ES-I3 (cell line): ENCODE data around the gene ZNF423.
"Not testable (repeated sequence)": the region's sequence is repeated elsewhere in the genome, so short reads cannot be mapped to it uniquely, and the experiment has no call there.

ENCODE experiments used
- H3K36me3 ChIP-seq: 2 replicates; pipeline ENCODE4 v1.6.1; 2013; ENCODE audit warnings: mild to moderate bottlenecking, low read length, control low read depth, moderate library complexity; ENCODE audit not compliant: insufficient read depth
- H3K4me1 ChIP-seq: 2 replicates; pipeline ENCODE4 v1.6.1; 2013; ENCODE audit warnings: mild to moderate bottlenecking, control low read depth, low read length; ENCODE audit not compliant: insufficient read depth
- H3K9ac ChIP-seq: 2 replicates; pipeline ENCODE4 v1.6.1; 2013; ENCODE audit warnings: low read depth, mild to moderate bottlenecking, low read length, moderate library complexity
- H3K9me3 ChIP-seq: 2 replicates; pipeline ENCODE4 v1.6.1; 2013; ENCODE audit warnings: mild to moderate bottlenecking, low read length, moderate library complexity; ENCODE audit not compliant: control insufficient read depth, insufficient read depth

The ZNF423 gene

GRCh38 chr16:49583911-49584310 lies 272.0 kb downstream of the ZNF423 start:
- no peaks in the 10 kb centered on the region for H3K36me3 ChIP-seq

GRCh38 chr16:49581630-49582298 lies 274.1 kb downstream of the ZNF423 start:
- Histone ChIP-seq H3K36me3 (no peaks in the 10 kb centered on the region), H3K9me3 (no peaks in the 10 kb centered on the region), H3K4me1 (peaks cover 4% of the 10 kb centered on the region; the same call in 1 of the 2 replicates), H3K9ac (no peak overlapping the region)

More at GRCh38 chr16:49583911-49584310, 272.0 kb downstream of the ZNF423 start:
- Histone ChIP-seq H3K4me1 (peaks cover 14% of the 10 kb centered on the region; the same call in 1 of the 2 replicates), H3K9me3 (no peaks in the 10 kb centered on the region), H3K9ac (no peak overlapping the region)

- H3K36me3 ChIP-seq = no peaks in the 10 kb centered on the region
- H3K4me1 ChIP-seq = peaks cover 6% of the 10 kb centered on the region
- H3K9ac ChIP-seq = no peak overlapping the region
These were observed 275.1 kb downstream of the ZNF423 start for GRCh38 chr16:49580751-49581303.

GRCh38 chr16:49578435-49579024 lies 277.4 kb downstream of the ZNF423 start:
- Histone ChIP-seq H3K36me3 (no peaks in the 10 kb centered on the region), H3K9ac (no peak overlapping the region), H3K9me3 (no peaks in the 10 kb centered on the region), H3K4me1 (peaks cover 5% of the 10 kb centered on the region)

More at GRCh38 chr16:49580751-49581303, 275.1 kb downstream of the ZNF423 start:
- no peaks in the 10 kb centered on the region for H3K9me3 ChIP-seq

GRCh38 chr16:49578018-49578417 lies 277.9 kb downstream of the ZNF423 start:
- H3K9me3 ChIP-seq = no peaks in the 10 kb centered on the region
- H3K36me3 ChIP-seq = no peaks in the 10 kb centered on the region
- H3K9ac ChIP-seq = no peak overlapping the region
- H3K4me1 ChIP-seq = peaks cover 5% of the 10 kb centered on the region

GRCh38 chr16:49576941-49577340 lies 279.0 kb downstream of the ZNF423 start:
- H3K36me3 ChIP-seq = no peaks in the 10 kb centered on the region
- peaks cover 5% of the 10 kb centered on the region for H3K4me1 ChIP-seq
- H3K9me3 ChIP-seq = no peaks in the 10 kb centered on the region
- H3K9ac ChIP-seq = no peak overlapping the region

- no peaks in the 10 kb centered on the region for H3K36me3 ChIP-seq
- H3K4me1 ChIP-seq = peaks cover 5% of the 10 kb centered on the region
- H3K9me3 ChIP-seq = no peaks in the 10 kb centered on the region
- no peak overlapping the region for H3K9ac ChIP-seq
These were observed 279.8 kb downstream of the ZNF423 start for GRCh38 chr16:49576173-49576494.

GRCh38 chr16:49575346-49576172 lies 280.4 kb downstream of the ZNF423 start:
- Histone ChIP-seq H3K9me3 (no peaks in the 10 kb centered on the region), H3K36me3 (no peaks in the 10 kb centered on the region), H3K4me1 (peaks cover 5% of the 10 kb centered on the region), H3K9ac (no peak overlapping the region)

GRCh38 chr16:49574826-49575225 lies 281.1 kb downstream of the ZNF423 start:
- H3K36me3 ChIP-seq = no peaks in the 10 kb centered on the region
- no peak overlapping the region for H3K9ac ChIP-seq
- H3K4me1 ChIP-seq = peaks cover 5% of the 10 kb centered on the region
- no peaks in the 10 kb centered on the region for H3K9me3 ChIP-seq

- Histone ChIP-seq H3K9ac (no peak overlapping the region), H3K36me3 (no peaks in the 10 kb centered on the region; the same call in 1 of the 2 replicates), H3K9me3 (no peaks in the 10 kb centered on the region), H3K4me1 (peaks cover 10% of the 10 kb centered on the region; the same call in 1 of the 2 replicates)
These were observed 288.0 kb downstream of the ZNF423 start for GRCh38 chr16:49567950-49568349.

- Histone ChIP-seq H3K9ac (no peak overlapping the region), H3K9me3 (no peaks in the 10 kb centered on the region), H3K36me3 (no peaks in the 10 kb centered on the region; the same call in 1 of the 2 replicates), H3K4me1 (peaks cover 10% of the 10 kb centered on the region; the same call in 1 of the 2 replicates)
These were observed 289.5 kb downstream of the ZNF423 start for GRCh38 chr16:49566432-49566831.

GRCh38 chr16:49564496-49565229 lies 291.2 kb downstream of the ZNF423 start:
- no peaks in the 10 kb centered on the region for H3K9me3 ChIP-seq

GRCh38 chr16:49563666-49564065 lies 292.2 kb downstream of the ZNF423 start:
- Histone ChIP-seq H3K9ac (no peak overlapping the region), H3K4me1 (peaks cover 10% of the 10 kb centered on the region; the same call in 1 of the 2 replicates), H3K9me3 (no peaks in the 10 kb centered on the region), H3K36me3 (no peaks in the 10 kb centered on the region; the same call in 1 of the 2 replicates)

More at GRCh38 chr16:49564496-49565229, 291.2 kb downstream of the ZNF423 start:
- Histone ChIP-seq H3K9ac (no peak overlapping the region), H3K36me3 (no peaks in the 10 kb centered on the region; the same call in 1 of the 2 replicates), H3K4me1 (peaks cover 10% of the 10 kb centered on the region; the same call in 1 of the 2 replicates)

- H3K36me3 ChIP-seq, H3K9me3 ChIP-seq, H3K9ac ChIP-seq: not testable (repeated sequence)
- H3K4me1 ChIP-seq = peaks cover 13% of the 10 kb centered on the region; the same call in 1 of the 2 replicates
These were observed 293.0 kb downstream of the ZNF423 start for GRCh38 chr16:49562894-49563293.
